HG02610 (cell line): ENCODE results near the gene PLA2G4E.

Experiments
- ATAC-seq: cut with Tn5 transposase; IDR thresholded peaks from one replicate; pipeline ENCODE4 v1.9.1; 2021; ENCODE audit warnings: mild to moderate bottlenecking, moderate library complexity; ENCODE audit not compliant: unreplicated experiment

PLA2G4E gene

GRCh38 chr15:42056934-42057798, 36.3 kb upstream of the PLA2G4E start:
- no peak for ATAC-seq

DNA sequence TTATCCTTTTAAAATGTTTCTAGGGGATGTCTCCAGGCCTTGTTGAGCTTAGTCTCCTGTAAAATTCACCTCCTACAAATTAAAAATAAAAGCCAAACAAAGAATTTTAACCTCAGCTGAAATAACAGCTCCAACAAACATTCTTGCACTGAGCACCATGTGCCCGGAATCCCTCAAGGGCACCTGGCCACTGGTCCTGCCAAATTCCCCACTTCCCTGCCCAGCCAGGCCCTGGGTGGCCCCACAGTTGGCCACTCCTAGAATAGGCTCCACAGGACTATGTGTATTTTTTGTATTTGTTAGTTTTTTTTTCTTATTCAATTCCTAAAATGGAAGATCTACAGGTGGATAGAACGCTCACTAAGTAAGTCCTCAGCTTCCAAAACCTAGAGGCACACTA, 33.1 kb upstream of the PLA2G4E start:
- no peak for ATAC-seq

GRCh38 chr15:42053010-42053409, 32.2 kb upstream of the PLA2G4E start:
- ATAC-seq, result no peak

DNA sequence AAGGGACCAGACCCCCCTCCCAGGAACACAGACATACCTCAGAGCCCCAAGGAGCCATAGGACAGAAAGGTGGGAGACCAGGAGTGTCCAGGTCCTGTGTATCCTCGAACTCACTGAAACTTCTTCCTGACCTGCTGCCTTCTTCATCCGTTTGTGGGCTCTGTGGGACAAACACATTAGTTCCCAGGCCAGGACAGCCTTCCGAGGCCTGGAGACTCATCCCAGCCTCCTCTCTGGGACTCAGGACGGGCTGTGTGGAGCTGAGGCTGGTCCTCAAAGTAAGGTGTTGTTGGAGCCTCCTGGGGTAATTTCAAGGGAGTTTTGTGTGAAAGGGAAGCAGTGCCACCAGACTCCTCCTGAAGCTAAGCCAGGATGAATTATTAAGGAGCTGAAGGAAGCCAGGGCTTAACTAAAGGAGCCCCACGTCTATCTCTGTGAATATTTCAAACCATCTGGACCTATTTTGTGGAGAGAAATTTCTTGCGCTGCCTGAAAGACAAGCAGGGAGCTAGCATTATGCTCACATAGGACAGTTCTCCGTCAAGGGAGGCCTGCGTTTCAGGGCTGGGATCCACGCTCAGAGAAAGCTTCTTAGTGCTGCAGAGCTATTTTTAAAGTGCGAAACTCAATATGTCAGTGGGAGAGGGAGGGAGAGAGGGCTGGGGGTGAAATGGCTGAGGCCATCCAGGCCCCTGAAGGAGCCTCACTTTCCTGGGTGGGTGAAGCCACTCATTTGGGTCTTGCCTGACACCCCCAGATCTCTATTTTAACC, 29.8 kb upstream of the PLA2G4E start:
- no peak for ATAC-seq

- no peak for ATAC-seq
Measured at GRCh38 chr15:42048821-42049200, 28.0 kb upstream of the PLA2G4E start.

DNA sequence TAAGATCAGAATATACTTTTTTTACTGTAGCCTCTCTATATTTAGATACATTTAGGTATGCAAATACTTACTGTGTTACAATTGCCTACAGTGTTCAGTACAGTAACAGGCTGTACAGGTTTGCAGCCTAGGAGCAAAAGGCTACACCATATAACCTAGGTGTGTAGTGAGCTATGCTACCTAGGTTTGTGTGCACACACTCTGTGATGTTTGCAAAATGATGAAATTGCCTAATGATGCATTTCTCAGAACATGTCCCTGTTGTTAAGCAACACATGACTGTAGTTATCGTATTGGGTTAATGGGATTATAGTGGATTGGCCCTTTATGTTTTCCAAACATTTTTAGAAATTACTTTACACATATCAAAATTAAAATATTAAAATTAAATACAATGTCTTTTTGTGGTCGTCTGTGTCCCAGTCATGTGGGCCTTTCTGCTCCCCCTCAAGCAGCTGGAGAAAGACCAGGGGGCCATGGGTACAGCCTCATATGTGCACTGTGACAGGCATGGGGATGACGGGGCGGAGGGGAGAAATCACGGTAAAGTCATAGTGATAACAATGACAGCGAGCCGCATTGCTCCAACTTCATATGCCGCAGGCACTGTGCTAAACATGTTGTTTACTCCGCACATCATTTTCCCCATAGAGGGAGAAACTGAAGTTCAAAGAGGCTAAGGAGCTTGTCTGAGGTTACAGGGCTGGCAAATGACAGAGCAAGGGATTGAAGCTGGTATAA, 27.4 kb upstream of the PLA2G4E start:
- ATAC-seq, result no peak

GRCh38 chr15:42046597-42046996, 25.8 kb upstream of the PLA2G4E start:
- ATAC-seq, result no peak

DNA sequence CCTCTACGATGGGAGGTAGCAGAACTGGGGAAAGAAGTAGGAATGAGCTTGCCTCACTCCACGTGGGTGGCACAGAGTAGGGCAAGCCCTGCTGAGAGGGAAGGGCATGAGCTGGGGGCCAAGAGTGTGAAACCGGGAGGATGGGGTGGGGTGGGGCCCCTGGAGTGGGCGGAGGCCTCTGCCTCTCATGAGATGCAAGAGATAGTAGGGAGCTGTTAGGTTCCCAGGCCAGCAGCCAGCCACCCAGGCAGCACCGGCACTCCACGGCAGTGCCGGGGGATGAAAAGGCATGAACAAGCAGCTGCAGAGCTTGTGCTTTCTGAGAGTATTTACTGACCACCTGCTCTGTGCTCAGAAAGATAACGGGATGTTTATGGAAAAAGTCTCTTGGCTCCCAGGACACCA, 24.4 kb upstream of the PLA2G4E start:
- ATAC-seq, result no peak

DNA sequence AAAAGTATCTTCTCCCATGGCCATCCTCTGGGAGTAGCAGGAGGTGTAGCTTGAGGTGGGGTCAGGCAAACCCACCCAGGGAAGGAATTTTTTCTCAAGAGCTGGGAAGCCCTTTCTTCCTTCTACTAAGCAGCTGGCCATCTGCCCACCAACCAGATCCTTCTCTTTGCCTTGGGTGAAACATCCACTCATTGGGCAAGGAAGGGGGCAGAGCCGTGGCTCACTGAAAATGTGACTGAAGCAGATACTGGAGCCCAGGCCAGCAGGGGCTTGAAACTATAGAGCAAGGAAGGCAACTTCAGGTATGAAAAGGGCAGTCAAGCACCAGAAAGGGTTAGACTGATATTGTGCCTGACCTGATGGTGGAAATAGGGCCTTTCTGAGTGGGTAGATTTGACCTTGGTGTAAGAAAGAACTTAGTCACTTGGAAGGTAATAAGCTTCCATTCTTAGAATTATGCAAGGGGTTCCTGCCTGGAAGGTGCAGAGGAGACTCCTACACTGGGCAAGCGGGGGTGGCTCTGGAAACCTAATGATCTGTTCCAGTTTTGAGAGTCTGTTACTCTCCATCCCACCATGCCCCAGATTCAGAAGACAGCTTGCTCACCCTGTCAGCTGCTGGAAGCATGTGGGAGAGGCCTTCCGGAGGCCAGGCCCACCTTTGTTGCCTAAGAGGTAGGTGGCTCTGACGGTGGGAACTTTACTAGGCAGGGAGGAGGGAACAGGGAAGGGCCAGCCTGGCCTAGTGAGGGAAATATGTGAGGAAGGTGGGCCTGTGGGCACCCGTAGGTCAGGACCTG, 22.0 kb upstream of the PLA2G4E start:
- ATAC-seq, result no peak

DNA sequence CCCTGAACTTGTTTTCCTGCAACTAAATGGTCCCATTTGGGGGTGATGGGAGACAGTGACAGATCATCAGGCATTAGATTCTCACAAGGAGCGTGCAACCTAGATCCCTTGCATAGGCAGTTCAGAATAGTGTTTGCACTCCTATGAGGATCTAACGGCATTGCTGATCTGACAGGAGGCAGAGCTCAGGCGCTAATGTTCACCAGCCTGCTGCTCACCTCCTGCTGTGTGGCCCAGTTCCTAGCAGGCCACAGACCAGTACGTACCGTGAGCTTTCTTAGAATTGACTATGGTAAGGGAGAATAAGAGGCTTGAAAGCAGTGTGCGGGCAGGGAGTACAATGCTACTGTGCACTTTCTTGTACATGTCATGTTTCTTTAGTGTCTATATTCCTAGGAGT, 17.6 kb upstream of the PLA2G4E start:
- no peak for ATAC-seq

DNA sequence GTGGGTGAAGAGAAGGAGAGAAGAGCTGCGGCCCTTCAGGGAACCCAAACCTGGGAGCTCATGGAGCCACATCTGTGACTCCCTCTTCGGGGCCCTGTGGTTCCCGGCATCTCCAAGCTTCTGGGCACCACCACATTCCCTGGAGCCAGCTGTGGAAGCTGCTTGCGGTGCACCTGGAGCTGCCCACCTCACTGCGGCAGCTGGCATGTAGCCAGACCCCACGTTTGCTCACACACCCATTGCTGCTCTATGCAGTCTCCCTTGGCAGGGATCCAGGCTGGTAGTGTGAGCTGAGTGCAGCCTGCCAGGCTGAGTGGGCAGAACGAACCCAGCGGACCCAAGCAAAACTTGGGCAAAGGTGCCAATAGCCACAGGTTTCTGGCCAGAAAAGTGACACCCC, 16.8 kb upstream of the PLA2G4E start:
- no peak for ATAC-seq

GRCh38 chr15:42036966-42037365, 16.1 kb upstream of the PLA2G4E start:
- ATAC-seq, result no peak

DNA sequence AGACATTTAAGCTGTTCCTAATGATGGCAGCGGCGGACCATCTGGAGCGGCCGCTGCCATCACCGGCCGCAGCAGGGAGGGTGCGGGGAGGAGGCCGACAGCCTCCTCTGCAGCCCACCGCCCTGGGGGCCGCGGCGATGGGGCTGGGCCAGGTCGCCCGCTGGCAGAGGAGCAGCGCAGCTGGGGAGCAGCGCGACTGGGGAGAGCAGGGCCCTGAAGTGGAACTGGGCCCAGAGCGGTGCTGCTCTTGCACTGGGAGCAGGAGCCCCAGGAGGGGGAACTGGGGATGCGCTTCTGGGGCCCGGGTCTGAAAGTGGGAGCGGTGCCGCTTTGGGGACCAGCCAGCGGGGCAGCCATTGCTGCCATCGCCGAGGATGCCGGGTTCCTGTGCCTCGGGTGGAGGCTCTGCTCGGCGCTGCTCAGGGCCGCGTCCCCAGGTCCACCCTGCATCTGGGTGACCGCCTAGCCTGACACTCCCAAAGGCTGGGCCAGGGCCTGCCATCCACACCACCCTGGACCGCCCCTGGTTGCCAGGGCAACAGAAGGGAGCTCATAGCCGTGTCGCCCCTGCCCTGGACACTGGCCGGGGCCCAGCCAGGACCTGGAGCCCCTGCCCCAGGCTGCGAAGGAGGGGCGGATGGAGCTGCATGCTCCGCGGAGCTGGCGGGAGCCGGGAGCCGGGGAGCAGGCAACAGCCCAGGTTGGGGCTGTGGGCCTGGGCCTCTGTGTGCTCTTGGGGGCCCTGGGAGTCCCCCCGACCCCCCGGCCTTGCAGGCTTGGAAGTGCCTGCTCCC, 15.5 kb upstream of the PLA2G4E start:
- no peak for ATAC-seq

DNA sequence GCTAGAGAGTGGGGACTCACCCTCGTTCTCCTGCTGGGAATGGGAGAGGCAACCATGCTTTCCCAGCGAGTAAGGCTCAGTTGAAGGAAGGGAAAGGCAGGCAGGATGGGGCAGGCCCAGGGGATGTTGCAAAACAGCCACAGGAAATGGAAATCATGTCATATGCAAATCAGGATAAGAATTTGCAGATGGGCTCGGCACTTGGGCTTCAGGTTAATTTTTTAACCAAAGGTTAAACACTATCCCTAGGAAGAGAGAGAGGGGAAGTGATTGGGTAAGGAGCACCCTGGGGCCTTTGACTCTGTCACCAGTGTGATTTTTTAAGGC, 14.6 kb upstream of the PLA2G4E start:
- ATAC-seq, result peak; percentile 51

- ATAC-seq, result peak; percentile 6
Measured at GRCh38 chr15:42034628-42035434, 14.0 kb upstream of the PLA2G4E start.

- no peak for ATAC-seq
Measured at GRCh38 chr15:42033214-42033873, 12.5 kb upstream of the PLA2G4E start.

- no peak for ATAC-seq
Measured at GRCh38 chr15:42032376-42033213, 11.8 kb upstream of the PLA2G4E start.
